Loucy (cell line): ENCODE data around the gene PRUNE2.

Experiments used
- H2AFZ ChIP-seq: fragments of 200-600 bp; sonication (generic); 2 replicates; pipeline ENCODE4 v1.6.0; 2016; ENCODE audit warnings: antibody characterized with exemption, mild to moderate bottlenecking, low read length, moderate library complexity
- H3F3A ChIP-seq: fragments of 200-600 bp; 2 replicates; pipeline ENCODE4 v1.6.0; 2016; ENCODE audit warnings: antibody characterized with exemption, low read depth, mild to moderate bottlenecking
- H3K27me3 ChIP-seq: fragments of 200-600 bp; sonication (generic); 2 replicates; pipeline ENCODE4 v1.6.1; 2014; ENCODE audit warnings: low read length, mild to moderate bottlenecking; ENCODE audit not compliant: insufficient read depth, poor library complexity, severe bottlenecking
- H3K36me3 ChIP-seq: fragments of 200-600 bp; sonication (generic); 2 replicates; pipeline ENCODE4 v1.6.1; 2016; ENCODE audit warnings: low read length; ENCODE audit not compliant: insufficient read depth
- H3K4me1 ChIP-seq: fragments of 200-600 bp; sonication (generic); 2 replicates; pipeline ENCODE4 v1.5.1; 2014; ENCODE audit warnings: low read length, mild to moderate bottlenecking; ENCODE audit not compliant: insufficient read depth, poor library complexity, severe bottlenecking
- H3K4me2 ChIP-seq: fragments of 200-600 bp; sonication (generic); 2 replicates; pipeline ENCODE4 v1.6.0; 2014; ENCODE audit warnings: antibody characterized with exemption, low read length, low read depth, mild to moderate bottlenecking; ENCODE audit not compliant: poor library complexity, severe bottlenecking
- H3K4me3 ChIP-seq: fragments of 200-600 bp; sonication (generic); 2 replicates; pipeline ENCODE4 v1.5.1; 2014; ENCODE audit warnings: low read length, mild to moderate bottlenecking, mixed read lengths; ENCODE audit not compliant: poor library complexity, severe bottlenecking
- H3K79me2 ChIP-seq: fragments of 200-600 bp; sonication (generic); 2 replicates; pipeline ENCODE4 v1.6.1; 2014; ENCODE audit warnings: low read length; ENCODE audit not compliant: insufficient read depth
- H3K9ac ChIP-seq: fragments of 200-600 bp; sonication (generic); 2 replicates; pipeline ENCODE4 v1.6.0; 2014; ENCODE audit warnings: mild to moderate bottlenecking, low read depth, low read length, moderate library complexity; ENCODE audit not compliant: poor library complexity, severe bottlenecking
- H3K9me2 ChIP-seq: fragments of 200-600 bp; sonication (generic); replicated peaks from 2 replicates; pipeline ENCODE4 v1.6.1; 2016; ENCODE audit warnings: low read depth, low read length, mixed read lengths
- H3K9me3 ChIP-seq: fragments of 200-600 bp; sonication (generic); 2 replicates; pipeline ENCODE4 v1.6.1; 2014; ENCODE audit warnings: mild to moderate bottlenecking, antibody characterized with exemption, low read length, low read depth; ENCODE audit not compliant: insufficient read depth
- H4K20me1 ChIP-seq: fragments of 200-600 bp; sonication (generic); 2 replicates; pipeline ENCODE4 v1.6.0; 2014; ENCODE audit warnings: antibody characterized with exemption, low read length, mild to moderate bottlenecking; ENCODE audit not compliant: insufficient read depth, poor library complexity, severe bottlenecking
- CTCF ChIP-seq: fragments of 200-600 bp; sonication (generic); conservative IDR thresholded peaks from 2 replicates; pipeline ENCODE4 v1.5.1; 2014; ENCODE audit warnings: mild to moderate bottlenecking, antibody characterized with exemption, low read length
- EZH2phosphoT487 ChIP-seq: fragments of 200-600 bp; IDR thresholded peaks from 2 replicates; pipeline ENCODE4 v1.6.1; 2018; ENCODE audit warnings: antibody characterized with exemption, mild to moderate bottlenecking, moderate library complexity, borderline replicate concordance

PRUNE2 gene

GRCh38 chr9:76883341-76883855 lies 22.5 kb downstream of the PRUNE2 start:
- Histone ChIP-seq H3F3A (no peaks in the 10 kb centered on the region), H3K4me2 (no peak overlapping the region), H3K27me3 (no peaks in the 10 kb centered on the region), H2AFZ (no peak overlapping the region), H3K4me1 (no peaks in the 10 kb centered on the region), H3K36me3 (no peaks in the 10 kb centered on the region), H3K4me3 (no peak overlapping the region), H3K9ac (no peak overlapping the region), H4K20me1 (no peaks in the 10 kb centered on the region), H3K9me3 (no peaks in the 10 kb centered on the region), H3K9me2 (no peaks in the 10 kb centered on the region), H3K79me2 (no peaks in the 10 kb centered on the region)
- TF ChIP-seq EZH2phosphoT487: no peak
- no peak for TF ChIP-seq CTCF

GRCh38 chr9:76882686-76883085 lies 23.2 kb downstream of the PRUNE2 start:
- H3F3A ChIP-seq: no peaks in the 10 kb centered on the region
- no peak overlapping the region for H3K4me2 ChIP-seq
- no peak overlapping the region for H3K9ac ChIP-seq
- no peak overlapping the region for H3K4me3 ChIP-seq
- H2AFZ ChIP-seq: no peak overlapping the region
- H3K9me3 ChIP-seq: no peaks in the 10 kb centered on the region
- no peaks in the 10 kb centered on the region for H3K36me3 ChIP-seq
- no peaks in the 10 kb centered on the region for H3K27me3 ChIP-seq
- H3K9me2 ChIP-seq: no peaks in the 10 kb centered on the region
- H3K4me1 ChIP-seq: no peaks in the 10 kb centered on the region
- no peak for TF ChIP-seq EZH2phosphoT487
- no peak for TF ChIP-seq CTCF
- H3K79me2 ChIP-seq: no peaks in the 10 kb centered on the region
- no peaks in the 10 kb centered on the region for H4K20me1 ChIP-seq

GRCh38 chr9:76880210-76880609 lies 25.7 kb downstream of the PRUNE2 start:
- no peaks in the 10 kb centered on the region for H3K79me2 ChIP-seq
- no peaks in the 10 kb centered on the region for H3K4me1 ChIP-seq
- H4K20me1 ChIP-seq: no peaks in the 10 kb centered on the region
- H3K27me3 ChIP-seq: no peaks in the 10 kb centered on the region
- TF ChIP-seq EZH2phosphoT487 (no peak), CTCF (no peak)
- no peaks in the 10 kb centered on the region for H3K9me2 ChIP-seq
- H2AFZ ChIP-seq: no peak overlapping the region
- no peak overlapping the region for H3K9ac ChIP-seq
- H3K36me3 ChIP-seq: no peaks in the 10 kb centered on the region
- H3K4me2 ChIP-seq: no peak overlapping the region
- H3K9me3 ChIP-seq: no peaks in the 10 kb centered on the region
- no peak overlapping the region for H3K4me3 ChIP-seq
- H3F3A ChIP-seq: no peaks in the 10 kb centered on the region
